ENCODE results near the gene ANKRD36. TPM values are rescaled to one million over a fixed set of nuclear protein-coding genes. Genes with fewer than 3 reads are reported as not detected.
A peak's percentile ranks its signal among the peaks of the same experiment; 100 is the strongest.
"Not testable (repeated sequence)": the region's sequence is repeated elsewhere in the genome, so short reads cannot be mapped to it uniquely, and the experiment has no call there.

ANKRD36 gene
- total and polyA plus RNA-seq, 2 of the 13 experiments (the other 11 are each of a cell fraction or from before 2014, with no cell fraction given), result 6.4 to 27.3 TPM

DNA sequence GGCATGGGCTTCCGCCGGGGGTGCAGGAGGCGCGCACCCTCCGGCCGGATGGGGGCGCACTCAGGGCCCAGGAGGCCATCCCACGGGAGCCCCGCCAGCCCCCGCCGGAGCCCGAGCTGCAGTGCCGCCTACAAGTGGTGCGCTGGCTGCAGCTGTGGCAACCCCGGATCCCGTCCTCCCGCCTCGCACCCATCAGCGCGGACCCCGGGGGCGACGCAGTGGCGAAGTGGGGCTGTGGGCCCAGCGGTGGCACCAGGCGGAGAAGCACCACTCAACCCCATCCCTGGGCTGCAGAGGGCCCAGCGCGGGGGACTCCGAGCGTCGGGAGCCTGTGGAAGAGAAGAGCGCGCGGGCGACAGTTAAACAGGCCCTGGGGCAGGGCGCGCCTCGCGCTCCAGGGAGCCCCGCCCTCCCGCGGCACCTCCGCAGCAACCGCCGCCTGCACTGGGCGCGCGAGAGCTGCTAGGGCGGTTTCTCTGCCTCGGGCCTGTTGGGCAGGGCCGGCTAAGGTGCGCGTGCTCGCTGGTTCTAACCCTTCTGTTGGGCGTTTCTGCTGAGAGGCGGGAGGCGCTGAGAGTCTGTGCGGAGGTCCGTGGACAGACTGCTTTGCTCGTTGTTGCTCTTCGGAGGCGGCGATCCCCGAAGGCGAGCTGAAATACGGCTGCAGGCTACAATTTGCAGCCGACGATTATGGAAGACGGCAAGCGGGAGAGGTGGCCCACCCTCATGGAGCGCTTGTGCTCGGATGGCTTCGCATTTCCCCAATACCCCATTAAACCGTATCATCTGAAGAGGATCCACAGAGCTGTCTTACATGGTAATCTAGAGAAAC is at the start of gene ANKRD36 (continued):
- TF ChIP-seq, protein P1, sequence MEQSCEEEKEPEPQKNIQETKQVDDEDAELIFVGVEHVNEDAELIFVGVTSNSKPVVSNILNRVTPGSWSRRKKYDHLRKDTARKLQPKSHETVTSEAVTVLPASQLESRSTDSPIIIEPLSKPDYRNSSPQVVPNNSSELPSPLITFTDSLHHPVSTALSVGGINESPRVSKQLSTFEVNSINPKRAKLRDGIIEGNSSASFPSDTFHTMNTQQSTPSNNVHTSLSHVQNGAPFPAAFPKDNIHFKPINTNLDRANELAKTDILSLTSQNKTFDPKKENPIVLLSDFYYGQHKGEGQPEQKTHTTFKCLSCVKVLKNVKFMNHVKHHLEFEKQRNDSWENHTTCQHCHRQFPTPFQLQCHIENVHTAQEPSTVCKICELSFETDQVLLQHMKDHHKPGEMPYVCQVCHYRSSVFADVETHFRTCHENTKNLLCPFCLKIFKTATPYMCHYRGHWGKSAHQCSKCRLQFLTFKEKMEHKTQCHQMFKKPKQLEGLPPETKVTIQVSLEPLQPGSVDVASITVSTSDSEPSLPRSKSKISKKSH (CRISPR knock-in tag; IDR thresholded peaks at IDR 0.05; ENCODE audit: borderline replicate concordance), result peak; percentile 86
- TF ChIP-seq, protein P2, sequence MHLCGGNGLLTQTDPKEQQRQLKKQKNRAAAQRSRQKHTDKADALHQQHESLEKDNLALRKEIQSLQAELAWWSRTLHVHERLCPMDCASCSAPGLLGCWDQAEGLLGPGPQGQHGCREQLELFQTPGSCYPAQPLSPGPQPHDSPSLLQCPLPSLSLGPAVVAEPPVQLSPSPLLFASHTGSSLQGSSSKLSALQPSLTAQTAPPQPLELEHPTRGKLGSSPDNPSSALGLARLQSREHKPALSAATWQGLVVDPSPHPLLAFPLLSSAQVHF (CRISPR knock-in tag; IDR thresholded peaks at IDR 0.05), result peak; percentile 92; the same call in 1 of the 2 replicates
- TF ChIP-seq STAT5B (CRISPR knock-in tag; IDR thresholded peaks at IDR 0.05), result 0 out of 2 replicates have a peak, but pooled peaks have one; percentile 23
- TF ChIP-seq, protein P3, sequence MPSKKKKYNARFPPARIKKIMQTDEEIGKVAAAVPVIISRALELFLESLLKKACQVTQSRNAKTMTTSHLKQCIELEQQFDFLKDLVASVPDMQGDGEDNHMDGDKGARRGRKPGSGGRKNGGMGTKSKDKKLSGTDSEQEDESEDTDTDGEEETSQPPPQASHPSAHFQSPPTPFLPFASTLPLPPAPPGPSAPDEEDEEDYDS (CRISPR knock-in tag; IDR thresholded peaks at IDR 0.05), result peak; percentile 47; the same call in 1 of the 2 replicates
- TF ChIP-seq, protein P4, sequence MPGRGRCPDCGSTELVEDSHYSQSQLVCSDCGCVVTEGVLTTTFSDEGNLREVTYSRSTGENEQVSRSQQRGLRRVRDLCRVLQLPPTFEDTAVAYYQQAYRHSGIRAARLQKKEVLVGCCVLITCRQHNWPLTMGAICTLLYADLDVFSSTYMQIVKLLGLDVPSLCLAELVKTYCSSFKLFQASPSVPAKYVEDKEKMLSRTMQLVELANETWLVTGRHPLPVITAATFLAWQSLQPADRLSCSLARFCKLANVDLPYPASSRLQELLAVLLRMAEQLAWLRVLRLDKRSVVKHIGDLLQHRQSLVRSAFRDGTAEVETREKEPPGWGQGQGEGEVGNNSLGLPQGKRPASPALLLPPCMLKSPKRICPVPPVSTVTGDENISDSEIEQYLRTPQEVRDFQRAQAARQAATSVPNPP (CRISPR knock-in tag; IDR thresholded peaks at IDR 0.05), result peak; percentile 95
- TF ChIP-seq, protein P5, sequence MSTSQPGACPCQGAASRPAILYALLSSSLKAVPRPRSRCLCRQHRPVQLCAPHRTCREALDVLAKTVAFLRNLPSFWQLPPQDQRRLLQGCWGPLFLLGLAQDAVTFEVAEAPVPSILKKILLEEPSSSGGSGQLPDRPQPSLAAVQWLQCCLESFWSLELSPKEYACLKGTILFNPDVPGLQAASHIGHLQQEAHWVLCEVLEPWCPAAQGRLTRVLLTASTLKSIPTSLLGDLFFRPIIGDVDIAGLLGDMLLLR (CRISPR knock-in tag; IDR thresholded peaks at IDR 0.05), result peak; percentile 74

DNA sequence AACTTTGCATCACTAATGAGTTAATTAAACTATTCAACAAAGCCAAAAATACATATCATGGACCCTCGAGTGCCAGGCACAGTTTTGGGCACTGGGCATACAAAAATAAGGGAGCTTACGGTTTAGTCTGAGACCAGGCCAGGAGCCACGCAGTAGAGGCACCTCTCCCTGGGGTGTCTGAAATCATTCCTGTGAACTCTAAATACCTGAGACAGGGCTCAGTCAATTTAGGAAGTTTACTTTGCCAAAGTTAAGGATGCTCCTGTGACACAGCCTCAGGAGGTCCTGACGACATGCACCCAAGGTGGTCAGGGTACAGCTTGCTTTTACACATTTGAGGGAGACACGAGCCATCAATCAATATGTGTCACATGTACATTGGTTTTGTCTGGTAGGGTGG is 46.9 kb upstream of the ANKRD36 start:
- H3K79me2 ChIP-seq (ENCODE audit: insufficient read depth, low read length); H3K4me2 ChIP-seq (ENCODE audit: low read depth, low read length); DNase-seq (ENCODE audit: low spot score); BruUV-seq (replicated peaks); CTCF ChIA-PET (ENCODE audit: low intra/inter-chr PET ratio, low total read pairs); intact Hi-C loops (cut with micrococcal nuclease; ENCODE audit: unreplicated experiment); H3K36me3 ChIP-seq (replicated peaks in 1 of 2; ENCODE audit: control insufficient read depth in 1 of 2, insufficient read depth in 2 of 2, low read length in 2 of 2); FAIRE-seq; H3K9ac ChIP-seq (ENCODE audit: insufficient read depth, low read depth, low read length); H3K9me3 ChIP-seq (ENCODE audit: low read length); H4K20me1 ChIP-seq (ENCODE audit: insufficient read depth, low read length); H3K4me1 ChIP-seq (ENCODE audit: insufficient read depth, low read length); POLR2A ChIA-PET; ATAC-seq; in situ Hi-C loops (cut with HindIII; ENCODE audit: extremely low pct_ligation_motif_present, low pct_unique_long_range_greater_than_20kb); H2AFZ ChIP-seq (ENCODE audit: low read length); H3K27ac ChIP-seq (ENCODE audit: extremely low read length, insufficient read depth, low read length); H3K4me3 ChIP-seq (replicated peaks in 1 of 3; ENCODE audit: insufficient read depth in 1 of 3, low read depth in 2 of 3, low read length in 3 of 3): not testable (repeated sequence)
- peaks cover 0 to 13% of the 10 kb centered on the region in 2 experiments; a peak in 2 of 5 replicates for H3K27me3 ChIP-seq (ENCODE audit: control insufficient read depth in 1 of 2, insufficient read depth in 2 of 2, low read length in 2 of 2)
- WGBS (ENCODE audit: low lambda C conversion rate), result 19% methylated on average over 5 of the region's 5 CpGs

Measured in HepG2 (cell line).